A673 (cell line): Measurements from ENCODE around the gene MTOR.

Source experiments
- CTCF ChIP-seq: fragments of 300-800, 200-600 bp; sonication (generic); conservative IDR thresholded peaks from 2 replicates; pipeline ENCODE4 v1.5.1; 2017; ENCODE audit warnings: low read depth, mild to moderate bottlenecking, antibody characterized with exemption, low read length, moderate library complexity, mixed read lengths
- EZH2 ChIP-seq: fragments of 200-600 bp; sonication (generic); IDR thresholded peaks from 2 replicates; pipeline ENCODE4 v1.6.1; 2017; ENCODE audit warnings: borderline replicate concordance, low read depth, mild to moderate bottlenecking, mixed read lengths, antibody characterized with exemption, low read length; ENCODE audit not compliant: poor library complexity, severe bottlenecking

GRCh38 chr1:11129649-11130390 lies 132.5 kb downstream of the MTOR start:
- TF ChIP-seq CTCF (no peak), EZH2 (no peak)
